Stimulated activated CD8-positive, alpha-beta memory T cell treated with anti-CD3 and anti-CD28 coated beads, Interleukin-2, amount 100 ng/mL, for 48 hours (primary cell): ENCODE measurements around the gene CRB1.

Experiments
- DNase-seq, 2 donors: peaks; one replicate each; pipeline ENCODE4 v3.0.0-alpha.2; 2020; ENCODE audit warnings: low read depth in 2 of 2

CRB1 gene

DNA sequence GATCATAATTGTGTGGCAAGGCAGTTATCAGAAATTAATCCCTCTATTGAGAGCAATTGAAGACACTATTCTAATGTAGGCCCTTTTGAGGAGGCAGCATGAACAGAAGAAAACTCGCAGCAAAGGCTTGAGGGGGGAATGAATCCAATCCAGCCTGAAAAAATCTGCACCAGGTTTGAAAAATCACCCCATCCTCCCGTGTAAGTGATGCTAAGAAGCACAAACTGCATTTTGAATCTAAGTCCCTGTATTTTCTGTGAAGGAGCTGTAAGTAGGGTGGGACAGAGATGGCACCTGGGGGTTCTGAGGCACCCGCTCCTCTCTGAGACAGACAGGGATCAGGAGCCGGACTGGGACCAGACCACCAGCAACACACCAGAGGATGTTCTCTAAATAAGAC lies at the start of gene CRB1:
Gene CRB1 (plus strand): TSS at position 241 of the 400 bp plus-strand sequence. CDS start 161 bp downstream, outside the sequence.
- no peak for DNase-seq

DNA sequence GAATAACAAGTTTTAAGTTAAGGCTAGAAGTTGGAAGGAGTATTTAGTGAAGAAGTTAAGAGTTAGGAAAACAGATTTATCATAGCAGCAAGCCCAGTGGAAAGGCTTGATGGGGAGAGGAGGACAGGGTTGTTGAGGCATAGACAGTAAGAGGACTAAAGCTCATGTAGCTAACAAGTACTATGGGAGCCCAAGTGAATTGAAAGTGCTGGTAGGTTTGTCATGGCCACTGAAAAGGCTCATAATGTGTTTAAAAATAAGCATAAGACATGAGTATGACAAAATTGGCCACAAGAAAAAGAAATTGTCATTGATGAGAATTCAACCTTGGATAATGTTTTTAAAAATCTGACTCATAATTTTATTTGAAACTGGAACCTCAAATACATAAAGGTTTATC lies 49.2 kb upstream of the CRB1 start:
- DNase-seq, result no peak

DNA sequence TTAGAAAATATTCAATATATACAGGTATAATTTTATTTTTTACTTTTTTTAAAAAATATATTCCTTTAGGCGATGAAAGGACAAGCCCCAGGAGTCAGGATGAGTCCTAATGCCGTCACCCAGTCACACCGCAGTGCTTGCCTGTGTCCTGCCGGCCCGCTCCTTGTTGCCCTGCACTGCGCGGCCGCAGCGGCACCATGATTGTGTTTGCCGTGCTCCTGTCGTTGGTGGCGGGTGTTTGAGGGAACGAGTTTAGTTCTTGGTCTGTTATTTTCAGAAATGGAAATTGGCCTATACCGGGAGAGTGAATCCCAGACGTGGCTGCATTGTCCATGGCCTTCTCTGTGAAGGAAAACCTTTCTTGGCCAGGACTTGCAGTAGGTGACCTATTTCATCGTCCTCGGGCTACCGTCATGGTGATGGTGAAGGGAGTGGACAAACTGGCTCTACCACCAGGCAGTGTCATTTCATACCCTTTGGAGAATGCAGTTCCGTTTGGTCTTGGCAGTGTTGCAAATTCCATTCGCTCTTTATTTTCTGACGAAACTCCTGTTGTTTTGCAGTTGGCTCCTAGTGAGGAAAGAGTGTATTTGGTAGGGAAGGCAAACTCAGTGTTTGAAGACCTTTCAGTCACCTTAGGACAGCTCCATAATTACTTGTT lies 45.9 kb upstream of the CRB1 start:
- DNase-seq, result no peak

DNA sequence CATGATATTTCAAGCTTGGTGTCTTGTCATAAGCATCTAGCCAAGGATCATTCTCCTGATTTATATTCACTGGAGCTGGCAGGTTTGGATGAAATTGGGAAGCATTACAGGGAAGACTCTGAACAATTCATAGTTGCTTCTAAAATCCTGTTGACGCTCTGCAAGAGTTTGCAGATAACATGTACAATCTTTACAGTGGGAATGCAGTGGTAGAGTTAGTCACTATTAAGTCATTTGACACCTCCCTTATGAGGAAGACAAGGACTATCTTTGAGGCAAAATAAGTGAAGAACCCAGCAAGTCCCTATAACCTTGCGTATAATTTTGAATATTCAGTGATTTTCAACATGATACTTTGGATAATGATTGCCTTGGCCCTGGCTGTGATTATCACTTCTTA lies 45.3 kb upstream of the CRB1 start:
- DNase-seq, result no peak

DNA sequence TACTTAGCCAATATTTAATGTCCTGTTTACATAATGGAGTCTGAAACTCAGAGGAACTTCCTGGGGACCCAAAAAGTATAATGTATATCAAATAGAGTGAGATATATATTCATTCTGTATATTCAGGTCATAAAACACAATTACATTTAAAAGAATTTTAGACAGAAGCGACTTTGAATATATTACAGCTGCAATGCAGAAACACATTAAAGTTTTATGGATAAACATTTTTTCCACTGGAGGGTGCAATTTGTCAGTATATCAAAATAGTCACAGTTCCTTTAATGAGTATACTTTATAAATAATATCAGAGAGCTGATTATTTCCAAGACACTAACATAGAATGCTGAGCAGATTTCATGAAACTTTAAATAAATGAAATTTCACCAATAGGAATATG lies 43.9 kb upstream of the CRB1 start:
- DNase-seq, result no peak

DNA sequence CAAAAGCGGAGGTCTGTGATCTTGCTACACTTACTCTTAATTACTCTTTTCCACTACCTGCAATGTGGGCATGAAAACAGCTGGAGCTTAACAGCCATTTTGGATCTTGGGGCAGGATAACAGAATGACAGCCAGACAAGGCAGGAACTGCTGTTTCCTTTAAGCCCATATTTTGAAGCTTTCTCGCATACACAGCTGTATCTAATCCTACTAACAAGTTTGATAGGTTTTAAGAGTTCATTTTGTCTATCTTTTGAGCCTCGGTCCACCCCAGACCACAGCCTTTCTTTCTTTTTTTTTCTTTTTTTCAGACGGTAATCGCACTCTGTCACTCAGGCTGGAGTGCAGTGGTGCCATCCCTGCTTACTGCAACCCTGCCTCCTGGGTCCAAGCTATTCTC lies 42.4 kb upstream of the CRB1 start:
- DNase-seq, result no peak

DNA sequence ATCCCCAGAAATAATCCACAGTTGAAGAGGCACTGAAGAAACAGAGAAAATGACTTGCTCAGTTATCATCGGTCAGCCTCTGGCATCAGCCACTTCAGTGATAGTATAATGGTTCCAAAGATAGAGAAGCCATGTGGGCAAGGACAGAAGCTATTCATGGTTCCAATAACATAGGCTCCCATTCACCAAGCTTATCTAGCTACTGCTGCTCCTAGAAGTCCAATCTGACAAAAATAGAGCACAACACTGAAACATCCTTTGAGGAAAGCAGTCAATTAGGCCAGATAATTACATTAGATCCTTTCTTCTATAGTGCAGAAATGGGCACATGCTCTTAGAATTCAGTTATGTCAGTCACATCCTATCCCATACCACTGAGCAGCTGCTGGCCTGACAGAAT lies 33.5 kb upstream of the CRB1 start:
- no peak for DNase-seq

DNA sequence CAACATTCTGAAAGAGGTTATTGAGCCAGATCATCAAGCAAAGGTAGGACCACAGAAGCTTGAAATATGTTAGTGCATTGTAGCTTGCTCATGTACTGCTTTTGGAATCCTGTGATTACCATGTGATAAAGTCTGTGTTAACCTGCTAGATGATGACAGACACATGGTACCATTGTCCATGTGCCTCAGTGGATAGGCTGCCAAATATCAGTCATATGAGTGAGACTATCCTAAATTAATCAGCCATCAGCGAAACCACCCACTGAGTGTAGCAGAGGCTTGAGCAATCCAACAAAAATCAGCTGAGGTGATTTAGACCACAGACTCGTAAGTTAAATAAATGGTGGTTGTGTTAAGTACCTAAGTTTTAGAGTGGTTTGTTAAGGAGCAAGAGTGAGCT lies 32.7 kb upstream of the CRB1 start:
- no peak for DNase-seq

DNA sequence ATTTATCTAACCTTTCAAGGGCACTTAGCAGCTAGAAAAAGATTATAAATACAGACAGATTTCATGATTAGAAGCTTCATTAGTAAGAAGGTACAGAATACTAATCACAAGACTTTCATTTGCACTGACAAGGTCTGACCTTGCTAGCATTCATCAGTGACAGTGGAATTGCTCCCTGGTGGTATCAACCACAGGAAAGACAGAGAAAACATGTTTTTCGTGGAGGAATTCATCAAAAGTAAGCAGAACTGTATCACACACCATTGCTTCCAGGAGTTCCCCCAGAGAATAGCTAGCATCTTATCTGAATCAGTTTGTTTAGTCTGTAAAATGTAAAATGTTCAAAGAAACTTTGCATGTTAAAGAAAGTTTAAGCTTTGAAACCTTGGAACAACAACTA lies 20.6 kb upstream of the CRB1 start:
- no peak for DNase-seq

DNA sequence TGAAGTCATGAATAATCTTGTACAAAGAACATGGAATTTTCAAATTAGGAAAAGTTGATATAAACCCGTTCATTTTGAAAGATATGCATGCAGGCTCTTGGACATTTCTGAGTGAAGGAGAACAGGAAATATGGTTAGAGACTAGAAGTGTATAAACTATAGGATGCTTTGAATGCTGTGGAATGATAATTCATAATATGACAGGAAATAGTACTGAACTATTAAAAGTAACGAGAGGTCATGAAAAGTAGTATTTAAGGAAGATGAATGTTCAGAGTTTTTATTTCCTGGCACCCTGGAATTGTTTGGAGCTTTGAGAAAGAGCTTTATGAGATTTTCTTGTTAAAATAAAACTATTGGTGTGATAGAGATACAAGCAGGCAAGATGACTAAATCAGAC lies 18.7 kb upstream of the CRB1 start:
- no peak for DNase-seq

DNA sequence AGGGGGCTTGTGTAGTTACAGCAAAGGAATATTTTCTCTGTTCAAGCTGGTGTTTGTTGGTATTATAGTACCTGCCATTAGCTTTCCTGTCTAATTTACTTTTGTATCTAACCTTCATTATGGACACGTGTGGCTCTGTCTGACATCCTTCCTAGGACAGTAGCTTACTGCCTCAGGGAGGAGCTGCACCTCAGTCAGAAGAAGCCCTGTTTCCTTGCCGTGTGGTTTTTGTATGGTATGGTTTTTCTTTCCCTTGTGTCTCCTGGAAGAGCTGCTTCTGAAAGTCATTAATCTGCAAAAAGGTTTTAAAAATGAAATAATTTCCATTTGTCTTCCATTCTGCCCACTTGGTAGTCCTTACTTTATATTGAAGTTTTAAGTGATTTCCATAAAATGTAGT lies 17.4 kb upstream of the CRB1 start:
- no peak for DNase-seq

DNA sequence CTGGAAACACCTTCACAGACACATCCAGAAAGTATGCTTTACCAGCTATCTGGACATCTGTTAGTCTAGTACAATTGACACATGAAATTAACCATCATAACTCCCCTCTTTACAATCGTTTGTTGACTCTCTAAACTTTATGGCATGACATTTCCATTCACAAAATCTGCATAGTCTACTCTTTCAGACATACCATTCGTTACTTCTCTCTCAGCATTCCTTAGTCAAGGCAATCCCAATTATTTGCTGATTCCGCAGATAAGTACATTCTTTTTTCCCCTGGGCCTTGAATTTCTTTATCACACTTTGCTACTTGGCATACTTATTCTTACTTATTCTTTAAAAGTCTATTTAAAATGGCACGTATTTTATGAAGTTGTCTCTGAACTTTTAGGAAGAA lies 15.1 kb upstream of the CRB1 start:
- no peak for DNase-seq

DNA sequence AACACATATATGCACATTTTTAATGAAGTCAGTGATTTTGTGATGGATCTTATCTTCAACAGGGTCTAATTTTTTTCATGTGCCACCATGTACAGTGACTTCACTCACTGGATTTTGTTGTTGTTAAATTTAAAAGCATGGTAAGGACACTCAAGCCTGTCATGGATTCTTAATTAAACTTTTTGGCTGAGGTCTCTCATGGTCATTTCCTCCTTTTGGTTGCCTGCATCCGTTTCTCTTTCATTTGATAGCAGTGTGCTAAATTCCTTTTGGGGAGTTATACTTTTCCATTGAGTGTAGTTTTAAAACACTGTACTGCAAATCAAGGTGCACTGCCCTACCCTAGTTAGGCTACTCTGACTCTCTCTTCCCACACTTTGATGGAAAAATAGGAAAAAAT lies 13.2 kb upstream of the CRB1 start:
- DNase-seq, result no peak

DNA sequence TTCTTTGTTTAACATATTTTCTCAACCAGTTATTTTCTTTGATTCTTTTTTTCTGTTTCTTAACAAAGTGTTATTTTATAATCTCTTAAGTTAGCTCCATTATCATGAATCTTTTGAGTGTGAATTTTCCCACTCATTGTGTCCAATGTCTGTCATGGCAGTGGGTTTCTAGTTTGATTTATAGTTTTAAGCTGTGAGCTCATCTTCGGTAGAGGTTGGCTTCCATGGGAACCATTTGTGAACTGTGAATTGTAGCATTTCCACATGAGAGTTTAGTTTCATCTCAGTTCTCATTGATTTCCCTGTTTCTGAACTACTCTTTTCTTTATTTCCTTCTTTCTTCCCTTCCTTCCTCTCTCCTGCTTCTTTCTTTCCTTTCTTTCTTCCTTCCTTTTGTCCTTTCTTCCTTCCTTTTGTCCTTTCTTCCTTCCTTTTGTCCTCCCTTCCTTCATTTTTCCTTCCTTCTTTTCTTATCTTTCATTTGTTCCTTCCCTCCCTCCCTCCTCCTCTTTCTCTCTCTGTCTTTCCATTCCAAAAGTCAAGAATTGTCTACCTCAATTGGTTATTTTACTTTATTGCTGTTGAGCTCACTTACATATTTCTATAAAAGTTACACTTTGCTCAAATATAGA lies 3.0 kb upstream of the CRB1 start:
- DNase-seq, result no peak

DNA sequence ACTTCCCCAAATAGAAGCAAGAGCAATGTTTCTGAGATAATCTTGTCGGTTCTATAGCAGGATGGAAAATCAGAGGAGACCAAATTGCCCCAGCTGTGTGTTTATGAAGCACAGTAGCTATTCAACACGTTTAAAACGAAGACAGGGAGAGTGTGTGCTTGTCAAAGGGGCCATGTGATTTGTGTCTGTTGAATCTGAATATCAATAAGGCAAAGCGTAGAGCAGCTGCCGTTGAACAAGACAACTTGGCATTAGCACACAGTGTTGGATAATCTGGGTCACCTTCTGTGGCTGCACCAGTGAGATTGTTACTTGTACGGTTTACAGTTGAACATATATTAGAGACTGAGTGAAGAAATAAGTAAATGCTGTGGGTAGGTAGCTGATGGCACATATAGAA lies 1.0 kb downstream of the CRB1 start:
- DNase-seq, result no peak

DNA sequence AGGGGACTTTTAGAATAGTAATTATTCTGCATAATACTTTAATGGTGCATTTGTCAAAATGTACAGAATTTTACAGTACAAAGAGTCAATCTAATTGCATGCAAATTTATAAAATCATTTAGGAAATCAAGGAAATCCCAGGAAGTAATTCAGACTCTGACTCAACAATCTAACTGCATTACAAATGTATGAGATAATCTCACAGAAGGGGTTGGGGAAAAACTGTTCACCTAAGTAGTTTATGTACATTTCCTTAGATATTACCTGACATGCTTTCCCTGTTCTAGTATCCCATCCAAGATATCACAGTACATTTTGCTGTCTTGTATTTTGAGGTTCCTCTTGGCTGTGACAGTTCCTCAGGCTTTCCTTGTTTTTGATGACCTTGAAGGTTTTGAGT lies 4.7 kb downstream of the CRB1 start:
- no peak for DNase-seq

DNA sequence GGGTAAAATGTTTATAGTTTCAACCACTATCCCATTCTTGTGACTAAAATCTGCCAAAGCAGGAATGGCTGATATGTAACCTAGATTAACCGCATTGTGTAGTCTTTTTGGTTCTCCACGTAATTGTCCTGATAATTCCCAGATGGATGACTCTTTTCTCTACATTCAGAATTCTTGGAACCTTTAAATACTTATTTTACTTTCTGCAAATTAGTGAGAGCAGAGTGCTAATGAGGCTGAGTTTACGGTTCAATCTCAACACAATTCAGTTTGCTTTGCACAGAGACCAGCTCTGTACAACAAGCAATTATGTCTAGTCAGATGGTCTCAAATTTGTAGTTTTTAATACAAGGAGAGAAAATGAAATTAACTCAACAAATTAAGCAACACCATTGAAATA lies 9.1 kb downstream of the CRB1 start:
- DNase-seq, result no peak

DNA sequence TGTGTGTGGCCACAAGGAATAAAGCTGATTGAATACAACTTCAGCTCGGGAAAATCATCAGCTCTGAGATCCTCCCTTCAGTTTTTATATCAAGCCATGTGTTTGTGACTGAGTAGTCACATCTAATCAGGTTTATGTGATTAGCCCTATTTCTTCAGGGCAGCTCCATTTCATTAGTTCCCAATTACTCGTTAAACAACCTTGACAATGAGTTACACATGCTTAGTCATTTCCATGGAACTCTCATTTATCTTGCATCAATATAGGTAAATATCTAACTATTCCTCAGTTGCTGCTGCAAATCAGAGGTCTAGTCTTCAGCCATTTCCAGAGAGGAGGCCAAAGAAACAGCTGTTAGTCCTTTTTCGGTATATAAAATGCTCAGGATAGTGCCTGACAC lies 16.3 kb downstream of the CRB1 start:
- DNase-seq, result no peak

DNA sequence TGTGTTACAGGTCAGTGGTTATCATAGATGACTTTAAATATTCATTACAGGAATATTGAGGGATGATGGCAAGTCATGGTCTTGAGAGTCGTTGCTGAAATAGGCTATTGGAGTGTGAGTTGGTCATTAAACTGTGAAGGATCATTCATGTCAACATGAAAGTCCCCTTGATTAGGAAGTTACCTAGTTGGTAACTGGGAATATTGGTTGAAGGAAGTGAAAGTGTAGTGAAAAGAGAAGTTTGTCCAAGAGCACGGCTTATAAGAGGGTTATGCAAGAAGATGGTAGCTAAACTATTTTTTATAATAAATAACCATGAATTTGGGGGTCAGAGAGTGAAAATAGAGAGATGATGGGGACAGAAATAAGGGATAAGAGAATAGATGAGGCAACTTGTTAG lies 16.9 kb downstream of the CRB1 start:
- DNase-seq, result no peak

DNA sequence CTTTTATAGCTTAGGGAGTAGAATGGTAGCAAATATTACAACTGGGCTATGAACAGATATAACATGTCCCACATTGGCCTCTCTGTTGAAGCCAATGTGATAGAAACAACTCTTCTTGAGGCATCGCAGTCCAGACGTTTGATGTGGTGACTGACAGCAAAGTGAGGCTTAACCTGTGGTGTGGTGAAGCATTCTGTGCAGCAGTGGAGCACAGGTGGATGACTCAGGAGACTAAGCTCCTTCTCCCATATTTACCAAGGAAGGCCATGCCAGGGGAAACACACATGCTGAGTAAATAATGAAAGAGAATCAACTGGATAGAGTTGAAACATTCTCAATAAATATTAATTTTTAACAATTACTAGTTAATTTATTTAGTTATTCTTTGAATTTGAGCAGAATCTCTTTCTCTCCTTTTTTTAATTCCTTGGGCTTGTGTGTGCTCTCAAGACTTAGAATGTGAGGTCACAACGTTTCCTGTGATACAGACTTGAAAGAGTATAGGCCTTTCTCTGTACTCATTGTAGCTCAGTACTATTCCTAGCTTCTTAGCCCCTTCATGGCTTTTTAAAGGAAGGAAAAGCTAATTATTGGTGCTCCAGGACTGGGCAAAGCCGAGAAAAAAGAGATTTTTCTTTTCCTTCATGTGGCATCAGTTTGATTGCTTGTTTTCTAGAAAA lies 17.6 kb downstream of the CRB1 start:
- DNase-seq, result no peak

DNA sequence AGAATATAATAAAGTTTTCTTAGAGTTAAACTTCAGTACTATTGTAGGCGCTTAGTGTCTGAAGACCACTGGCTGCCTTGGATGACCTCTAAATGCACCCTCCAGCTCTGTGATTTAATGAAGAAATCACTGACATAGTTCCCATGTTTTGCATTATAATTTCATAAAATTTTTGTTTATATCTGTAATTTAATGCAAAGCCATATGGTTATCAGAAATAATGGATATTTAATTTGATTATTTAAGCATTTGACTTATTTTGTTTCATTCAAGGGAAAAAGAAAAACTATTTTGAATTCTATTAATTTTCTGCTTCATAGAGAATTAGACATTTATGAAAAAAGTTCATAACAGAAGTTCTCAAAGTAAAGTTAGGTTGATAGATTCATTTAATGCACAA lies 18.6 kb downstream of the CRB1 start:
- DNase-seq, result no peak

DNA sequence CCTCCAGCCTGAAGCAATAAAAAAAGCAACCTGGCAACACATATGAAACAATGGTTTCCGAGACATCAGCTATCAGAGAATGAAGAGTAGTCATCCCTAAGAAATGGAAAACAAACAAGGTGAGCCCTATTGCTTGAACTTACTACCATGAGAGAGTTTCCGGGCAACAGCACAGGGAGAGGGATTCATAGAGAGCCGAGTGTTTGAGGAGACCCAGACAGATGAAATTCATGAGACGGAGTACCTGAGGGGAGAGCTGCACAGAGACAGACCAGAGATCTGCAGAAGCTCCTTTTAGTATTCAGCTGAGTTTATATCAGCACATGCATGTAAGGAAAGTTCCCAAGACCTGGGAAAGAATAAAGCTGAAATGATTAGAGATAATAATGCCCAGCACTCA lies 19.8 kb downstream of the CRB1 start:
- DNase-seq, result no peak

DNA sequence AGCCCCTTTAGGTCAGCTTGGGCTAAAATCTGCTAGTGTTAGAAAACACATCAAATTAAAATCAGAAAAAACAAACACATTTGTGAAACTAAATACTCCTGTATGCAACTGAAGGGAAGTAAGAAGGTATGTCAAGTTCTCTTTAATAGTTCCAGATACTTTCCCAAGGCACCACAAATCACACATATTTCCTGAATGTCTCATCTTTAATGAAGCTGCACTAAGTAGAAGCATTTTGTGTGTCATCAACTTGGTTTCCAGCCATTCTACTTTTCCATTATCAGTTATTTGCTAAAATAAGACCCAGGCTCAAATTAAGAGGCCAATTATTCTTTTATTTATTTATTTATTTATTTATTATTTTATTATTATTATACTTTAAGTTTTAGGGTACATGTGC lies 34.7 kb downstream of the CRB1 start:
- no peak for DNase-seq

DNA sequence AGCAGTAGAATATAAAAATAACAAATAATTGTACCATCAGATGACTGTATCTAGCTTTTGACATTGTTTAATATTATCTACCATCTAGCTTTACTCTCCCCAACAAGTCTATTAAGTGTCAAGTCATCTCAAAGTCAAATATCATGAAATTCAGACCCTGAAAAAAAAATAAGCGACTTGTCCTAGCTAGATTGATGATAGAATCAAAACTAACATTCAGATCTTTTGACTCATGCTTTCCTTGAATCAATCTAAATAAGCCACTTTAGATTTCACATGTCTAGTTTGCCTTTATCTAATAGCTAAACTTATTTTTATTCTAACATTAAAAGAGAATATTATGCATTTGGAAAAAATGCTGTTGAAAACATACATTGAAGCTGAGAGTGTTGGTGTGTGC lies 35.4 kb downstream of the CRB1 start:
- DNase-seq, result no peak
